ENCODE data around the gene NDUFB6. TPM values are rescaled to one million over a fixed set of nuclear protein-coding genes. Genes with fewer than 3 reads are reported as not detected.

NDUFB6 gene
- total RNA-seq, 4 donors from 2014 or later: 33.7 to 83.7 (median 48.3) TPM

GRCh38 chr9:32554107-32554506 lies 18.9 kb downstream of the NDUFB6 start:
- no peak overlapping the region for H3K27ac ChIP-seq
- peaks cover 0 to 35% (median 9%) of the 10 kb centered on the region in 3 donors for H3K4me1 ChIP-seq
- no peak for DNase-seq
- H3K27me3 ChIP-seq: no peaks in the 10 kb centered on the region
- H3K36me3 ChIP-seq: peaks cover 0 to 2% (median 0%) of the 10 kb centered on the region in 3 donors
- intact Hi-C loops (cut with DNase I): no loop called here
- 73 to 81% methylated on average over 2 of the region's 2 CpGs for WGBS, 2 donors
- H3K4me3 ChIP-seq: no peak overlapping the region
- H3K9me3 ChIP-seq: no peaks in the 10 kb centered on the region
- TF ChIP-seq CTCF (IDR thresholded peaks at IDR 0.05) (no peak), POLR2A (IDR thresholded peaks at IDR 0.05) (no peak)

- Histone ChIP-seq H3K9me3 (no peaks in the 10 kb centered on the region), H3K27ac (peak within 1 kb of the TSS; percentile 91 to 98 (median 96)), H3K4me1 (peaks cover 0 to 46% (median 12%) of the 10 kb centered on the region in 3 donors), H3K36me3 (peaks cover 0 to 17% (median 0%) of the 10 kb centered on the region in 3 donors), H3K4me3 (peak within 1 kb of the TSS; percentile 64 to 94 (median 76)), H3K27me3 (no peaks in the 10 kb centered on the region)
- intact Hi-C loops (cut with DNase I): no loop called here
- TF ChIP-seq CTCF (IDR thresholded peaks at IDR 0.05): no peak
- TF ChIP-seq POLR2A (IDR thresholded peaks at IDR 0.05): peak in 3 of 4 donors; percentile 62 to 78 (median 63)
- WGBS, 2 donors: 0 to 1% methylated on average over 38 to 41 of the region's 46 CpGs
- DNase-seq: peak; percentile 59
Observed at GRCh38 chr9:32552172-32552872, 20.6 kb downstream of the NDUFB6 start, which contains the start of the genes SMIM27 and TOPORS. Gene SMIM27 (plus strand): TSS chr9:32552327. CDS start chr9:32552435, 108 bp downstream. Gene TOPORS (minus strand): TSS chr9:32552586. CDS start chr9:32552436, 150 bp downstream.

GRCh38 chr9:32551276-32552051 lies 21.5 kb downstream of the NDUFB6 start:
- peaks cover 0 to 26% (median 0%) of the 10 kb centered on the region in 3 donors for H3K36me3 ChIP-seq
- DNase-seq: no peak
- intact Hi-C loops (cut with DNase I): no loop called here
- WGBS, 2 donors: 0 to 1% methylated on average over 20 to 33 of the region's 36 CpGs
- peak overlapping the region; percentile 91 to 98 (median 96) for H3K27ac ChIP-seq
- no peaks in the 10 kb centered on the region for H3K9me3 ChIP-seq
- TF ChIP-seq POLR2A (IDR thresholded peaks at IDR 0.05) (no peak), CTCF (IDR thresholded peaks at IDR 0.05) (no peak)
- H3K4me1 ChIP-seq: peaks cover 0 to 46% (median 12%) of the 10 kb centered on the region in 3 donors
- no peaks in the 10 kb centered on the region for H3K27me3 ChIP-seq
- peak overlapping the region; percentile 64 to 94 (median 76) for H3K4me3 ChIP-seq

- H3K4me3 ChIP-seq: peak overlapping the region; percentile 64 to 94 (median 76)
- H3K9me3 ChIP-seq: no peaks in the 10 kb centered on the region
- no peaks in the 10 kb centered on the region for H3K27me3 ChIP-seq
- H3K36me3 ChIP-seq: peaks cover 0 to 28% (median 0%) of the 10 kb centered on the region in 3 donors
- WGBS, 2 donors: 0% methylated on average over 2 to 5 of the region's 75 CpGs
- TF ChIP-seq POLR2A (IDR thresholded peaks at IDR 0.05): peak in 2 of 4 donors; percentile 5 to 63
- peak in 2 of 6 experiments; percentile 8 to 15 for TF ChIP-seq CTCF (IDR thresholded peaks at IDR 0.05)
- intact Hi-C loops (cut with DNase I): no loop called here
- peak; percentile 43 for DNase-seq
- H3K4me1 ChIP-seq: peaks cover 0 to 46% (median 12%) of the 10 kb centered on the region in 3 donors
- peak overlapping the region; percentile 91 to 98 (median 96) for H3K27ac ChIP-seq
Observed at GRCh38 chr9:32550562-32551275, 22.2 kb downstream of the NDUFB6 start.
